GM20431 (cell line): ENCODE results near the gene LSM12.

Experiments
- in situ Hi-C: fragments of 300-500 bp; cut with MseI, MboI; formaldehyde crosslinking; loops from one replicate; pipeline ENCODE4 v1.15.0; 2020; ENCODE audit warnings: low sequenced_read_pairs; ENCODE audit not compliant: unreplicated experiment

Gene LSM12

DNA sequence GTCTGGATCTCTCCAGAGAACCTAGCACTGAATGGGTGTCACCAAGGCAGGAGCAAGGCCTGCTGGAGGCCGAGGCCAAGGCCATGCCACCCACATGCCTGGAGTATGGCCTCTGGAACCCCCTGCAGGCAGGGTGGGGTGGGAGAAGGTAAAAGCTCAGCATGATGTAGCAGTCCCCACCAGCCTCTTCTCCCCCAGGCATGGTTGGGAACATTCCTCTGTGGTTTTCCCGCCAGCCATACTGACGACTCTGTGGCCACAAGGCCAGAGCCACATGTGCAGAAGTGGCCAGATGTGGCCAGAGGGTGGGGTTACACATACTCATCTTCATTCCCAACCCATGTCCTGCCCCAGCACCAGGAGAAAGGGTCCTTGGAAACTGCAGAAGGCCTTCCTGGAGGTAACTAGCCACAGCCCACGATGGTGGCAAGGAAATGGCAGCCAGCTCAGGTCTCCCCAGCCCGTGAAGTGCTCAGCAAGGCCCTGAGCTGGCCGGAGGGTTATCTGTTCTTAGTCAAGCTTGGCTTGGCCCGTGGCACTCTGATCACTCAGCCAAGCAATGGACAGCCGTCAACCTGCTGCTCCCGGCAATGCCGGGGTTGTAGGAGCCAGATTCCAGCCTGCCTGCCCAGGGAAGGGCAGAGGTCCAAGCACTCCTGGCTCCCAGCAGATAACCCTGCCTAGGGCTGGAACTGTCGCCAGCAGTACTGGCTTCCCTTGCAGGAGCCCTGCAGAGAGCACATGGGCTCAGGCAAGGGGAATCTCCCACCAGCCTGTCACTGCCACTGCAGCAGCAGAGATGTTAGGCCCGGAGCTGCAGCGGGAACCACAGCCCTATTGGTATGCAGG lies 30.9 kb upstream of the LSM12 start:
- in situ Hi-C loops = no loop called here

DNA sequence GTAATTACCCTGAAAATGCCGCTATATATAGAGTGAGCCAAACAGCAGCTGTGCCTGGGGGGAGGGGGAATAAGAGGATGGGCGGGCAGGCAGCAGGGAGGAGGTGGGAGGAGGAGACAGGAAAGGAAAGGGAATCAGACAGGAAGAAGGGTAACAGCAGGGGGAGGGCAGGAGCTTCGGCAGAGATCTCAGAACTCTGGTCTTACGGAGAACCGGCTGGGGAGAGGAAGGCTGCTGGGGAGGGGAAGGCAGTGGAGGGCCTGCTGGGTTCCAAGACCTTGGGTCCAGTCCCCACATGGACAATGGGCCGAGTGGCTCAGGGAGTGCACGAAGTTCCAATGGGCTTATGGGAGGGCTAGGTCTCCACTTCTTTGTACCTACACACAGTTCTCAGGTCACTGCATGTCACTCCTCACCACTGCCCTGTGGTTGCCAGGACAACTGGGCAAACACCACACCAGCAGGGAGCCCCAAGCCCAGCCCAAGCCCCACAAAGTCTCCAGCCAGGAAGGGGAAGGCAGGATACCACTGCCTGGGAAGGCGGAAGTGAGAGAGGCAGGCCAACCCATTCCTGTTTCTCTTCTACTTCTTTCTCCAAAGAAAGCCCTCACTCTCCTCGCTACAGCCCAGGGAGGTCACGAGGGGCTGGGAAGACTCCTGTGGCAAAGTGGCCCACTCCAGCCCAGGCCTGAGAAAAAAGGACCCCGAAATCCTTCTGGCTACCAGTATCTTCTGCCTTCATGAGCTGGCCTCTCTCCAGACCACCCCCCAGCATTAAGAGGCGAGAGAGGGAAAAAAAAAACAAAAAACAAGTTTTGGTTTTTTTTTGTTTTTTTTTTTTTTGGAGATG lies 29.4 kb upstream of the LSM12 start:
- in situ Hi-C loops = no loop called here

DNA sequence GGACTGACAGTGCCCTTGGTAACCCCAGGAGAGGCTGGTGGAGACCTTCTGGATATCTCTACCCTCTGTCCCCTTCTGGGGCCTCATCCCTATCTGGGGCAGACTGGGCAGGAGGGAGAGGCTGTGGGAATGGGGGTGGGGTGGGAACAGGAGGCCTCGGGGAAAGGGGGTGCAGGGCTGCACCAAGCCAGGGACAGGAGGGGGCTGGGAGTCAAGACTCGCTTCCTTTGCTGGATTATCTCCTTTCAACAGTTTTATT lies 28.8 kb upstream of the LSM12 start:
- in situ Hi-C loops = no loop called here

DNA sequence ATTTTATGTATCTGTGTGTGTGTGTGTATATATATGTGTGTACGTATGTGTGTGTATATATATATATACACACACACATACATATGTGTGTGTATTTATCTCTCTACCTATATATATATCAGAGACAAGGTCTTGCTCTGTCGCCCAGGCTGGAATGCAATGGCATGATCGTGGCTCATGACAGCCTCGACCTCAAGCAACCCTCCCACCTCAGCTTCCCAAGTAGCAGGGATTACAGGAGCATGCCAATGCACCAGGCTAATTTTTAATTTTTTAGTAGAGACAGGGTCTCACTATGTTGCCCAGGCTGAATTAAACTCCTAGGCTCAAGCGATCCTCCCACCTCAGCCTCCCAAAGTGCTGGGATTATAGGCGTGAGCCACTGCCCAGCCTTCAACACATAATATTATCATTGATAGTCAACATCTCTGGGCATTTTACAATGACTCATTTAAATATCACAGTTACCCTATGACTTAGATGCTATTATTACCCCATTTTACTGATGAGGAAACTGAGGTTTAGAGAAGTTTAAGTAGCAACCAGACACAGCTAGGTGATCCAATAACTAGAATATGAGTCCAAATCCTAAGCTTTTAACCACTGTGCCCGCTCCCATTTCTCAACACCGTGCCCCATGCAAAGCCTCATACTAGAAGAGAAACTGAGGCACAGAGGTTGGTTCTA lies 28.4 kb upstream of the LSM12 start:
- in situ Hi-C loops = no loop called here

DNA sequence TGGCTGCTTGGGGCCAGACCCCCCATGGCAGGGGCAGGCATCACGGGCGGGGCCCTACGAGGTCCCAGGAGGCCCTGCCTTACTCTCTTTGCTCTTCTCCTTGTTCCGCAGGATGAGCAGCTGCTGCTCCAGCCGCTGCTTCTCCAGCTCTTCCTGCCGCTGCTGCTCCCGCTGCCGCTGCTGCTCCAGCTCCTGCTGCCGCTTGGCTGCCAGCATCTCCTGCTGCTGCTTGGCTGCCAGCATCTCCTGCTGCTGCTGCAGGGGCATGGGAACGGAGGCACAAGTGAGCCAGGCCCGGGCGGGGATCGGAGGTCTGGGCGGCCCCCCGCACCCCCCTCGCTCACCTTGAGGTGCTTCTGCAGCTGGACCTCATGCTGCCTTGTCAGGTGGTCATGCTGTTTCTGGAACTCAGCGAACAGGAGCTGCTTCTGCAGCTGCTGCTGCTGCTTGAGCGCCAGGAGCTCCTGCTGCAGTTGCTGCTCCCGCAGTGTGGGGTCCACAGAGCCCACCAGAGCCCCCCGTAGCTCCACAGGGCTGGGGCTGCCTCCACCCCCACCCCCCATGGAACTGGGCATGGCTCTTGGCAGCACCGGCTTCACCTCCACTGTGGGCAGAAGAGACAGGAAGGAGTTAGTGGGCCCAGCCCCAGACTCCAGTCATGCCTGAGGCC lies 26.9 kb upstream of the LSM12 start:
- in situ Hi-C loops = no loop called here

DNA sequence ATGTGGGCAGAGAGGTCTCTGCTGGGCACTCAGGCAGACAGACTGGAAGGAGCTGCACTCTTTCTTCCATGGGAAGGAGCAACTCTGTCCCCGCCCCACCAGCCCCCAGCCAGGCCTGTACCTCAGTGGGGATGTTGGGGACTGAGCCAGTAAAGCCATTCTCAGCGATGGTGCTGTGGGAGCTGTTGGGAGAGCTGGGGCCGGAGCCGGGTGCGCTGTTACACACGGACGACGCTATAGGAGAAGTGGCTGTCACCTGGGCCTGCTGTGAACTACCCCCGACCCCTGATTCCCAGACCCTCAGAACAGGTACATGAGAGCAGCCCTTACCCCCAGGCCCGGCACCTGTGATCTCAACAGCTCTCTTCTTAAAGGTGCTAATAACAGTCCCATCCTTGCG lies 25.6 kb upstream of the LSM12 start:
- in situ Hi-C loops = no loop called here

DNA sequence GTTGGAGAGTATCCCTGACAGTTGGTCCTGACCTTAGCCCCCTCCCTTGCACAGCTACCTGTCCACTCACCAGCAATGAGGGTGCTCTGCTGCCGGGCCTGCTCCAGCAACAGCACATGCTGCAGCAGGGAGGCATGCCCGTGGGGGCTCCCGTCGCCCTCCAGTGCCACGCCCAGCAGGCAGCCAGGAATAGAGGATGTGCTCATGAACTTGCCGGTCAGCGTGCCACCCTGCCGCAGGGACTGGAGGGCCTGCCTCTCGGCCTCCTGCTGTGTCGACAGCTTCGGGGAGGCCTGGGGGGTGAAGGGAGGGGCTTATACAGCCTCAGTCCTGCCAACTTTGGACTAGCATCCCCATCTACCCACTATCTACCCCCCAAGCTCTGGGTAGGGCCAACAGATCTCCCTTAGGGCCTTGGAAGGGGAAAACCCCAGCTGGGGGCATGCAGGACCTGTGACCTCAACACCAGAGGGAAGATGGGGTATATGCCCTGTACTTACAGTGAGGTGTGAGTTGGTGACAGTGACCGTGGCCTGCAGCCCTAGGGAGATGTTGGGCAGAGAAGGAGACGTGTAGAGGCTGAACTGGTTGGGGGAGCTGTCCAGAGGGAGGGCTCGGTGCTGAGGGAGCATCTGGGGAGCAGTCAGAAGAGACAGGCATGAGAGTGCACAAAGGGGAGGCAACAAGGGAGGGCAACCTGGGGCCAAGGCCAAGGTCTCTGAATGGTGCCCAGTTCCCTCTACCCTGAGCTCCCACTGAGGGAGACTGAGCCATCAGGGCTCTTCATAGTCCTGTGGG lies 24.9 kb upstream of the LSM12 start:
- in situ Hi-C loops = no loop called here

DNA sequence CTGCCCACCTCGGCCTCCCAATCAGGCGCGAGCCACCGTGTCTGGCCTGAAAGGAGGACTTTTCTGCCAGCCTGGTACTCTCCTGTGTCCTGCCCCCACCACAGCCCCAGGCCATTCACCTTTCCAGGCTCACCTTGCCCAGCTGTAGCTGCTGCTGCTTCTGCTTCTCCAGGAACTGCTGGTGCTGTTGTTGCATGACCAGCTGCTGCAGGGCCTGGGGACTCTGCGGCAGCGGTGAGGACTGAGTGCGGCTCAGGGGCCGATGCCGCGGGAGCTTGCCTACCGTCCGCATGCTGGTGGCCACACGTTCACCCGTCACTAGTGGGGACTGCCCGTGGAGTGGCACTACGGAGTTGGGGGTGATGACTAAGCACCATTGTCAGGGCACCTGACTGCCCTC lies 21.8 kb upstream of the LSM12 start:
- in situ Hi-C loops = no loop called here

DNA sequence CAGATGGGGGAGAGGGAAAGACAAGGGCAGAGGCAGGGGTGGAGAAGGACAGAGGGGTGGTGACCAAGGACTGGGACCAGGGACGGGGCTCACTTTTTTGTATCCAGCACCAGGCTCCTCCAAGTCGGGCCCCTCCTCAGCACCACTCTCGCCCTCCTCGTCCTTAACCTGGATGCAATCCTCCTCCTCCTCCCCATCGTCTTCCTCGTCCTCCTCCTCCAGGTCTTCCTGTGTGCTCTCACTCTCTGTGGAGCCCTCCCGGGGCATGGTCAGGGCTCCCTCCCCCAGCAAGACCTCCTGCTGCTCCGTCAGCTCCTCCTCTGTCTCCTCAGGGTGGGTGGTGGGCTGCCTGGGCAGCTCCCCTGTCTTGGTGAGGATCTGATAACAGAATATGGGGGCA lies 20.8 kb upstream of the LSM12 start:
- in situ Hi-C loops = no loop called here

DNA sequence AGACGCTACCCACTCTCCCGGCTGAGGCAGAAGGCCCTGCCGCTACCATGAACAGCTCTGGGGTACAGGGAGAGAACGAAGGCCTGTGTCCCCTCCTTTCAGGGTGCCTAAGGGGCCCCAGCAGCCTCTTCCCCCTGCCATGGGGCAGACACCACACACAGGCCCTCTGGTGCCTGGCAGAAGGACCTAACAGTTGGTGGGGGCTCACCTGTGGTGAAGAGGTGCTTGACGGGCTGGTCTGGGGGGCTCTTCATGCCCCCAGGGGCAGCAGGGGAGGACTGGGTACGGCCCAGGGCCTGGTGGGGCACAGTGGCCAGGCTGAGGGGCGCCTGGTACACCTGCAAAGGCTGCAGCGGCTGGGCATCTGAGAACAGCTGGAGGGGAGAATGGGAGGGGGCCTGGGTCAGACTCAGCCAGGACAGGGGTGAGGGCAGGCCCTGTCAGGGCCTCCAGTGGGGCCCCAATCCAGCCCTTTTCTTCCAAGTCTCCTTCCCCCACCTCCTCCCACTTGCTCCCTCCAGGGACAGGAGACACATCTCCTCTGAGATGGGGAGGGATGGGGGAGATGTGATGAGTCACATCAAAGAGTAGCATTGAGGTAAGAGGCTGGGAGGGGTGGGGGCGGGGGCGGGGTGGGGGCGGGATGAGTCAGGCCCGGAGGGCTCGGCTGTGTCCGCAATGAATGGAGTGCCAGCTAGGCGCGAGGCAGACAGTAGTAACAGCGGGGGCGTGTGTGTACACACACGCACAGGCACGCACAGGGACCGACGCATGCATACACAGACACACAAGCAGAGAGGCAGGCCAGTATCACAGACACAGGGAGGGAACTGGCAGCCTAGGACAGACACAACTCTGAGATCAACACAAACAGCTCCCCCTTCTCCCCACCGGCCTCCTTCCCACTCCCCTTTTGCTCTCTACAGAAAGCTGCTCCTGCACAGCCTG lies 20.2 kb upstream of the LSM12 start:
- in situ Hi-C loops = no loop called here

DNA sequence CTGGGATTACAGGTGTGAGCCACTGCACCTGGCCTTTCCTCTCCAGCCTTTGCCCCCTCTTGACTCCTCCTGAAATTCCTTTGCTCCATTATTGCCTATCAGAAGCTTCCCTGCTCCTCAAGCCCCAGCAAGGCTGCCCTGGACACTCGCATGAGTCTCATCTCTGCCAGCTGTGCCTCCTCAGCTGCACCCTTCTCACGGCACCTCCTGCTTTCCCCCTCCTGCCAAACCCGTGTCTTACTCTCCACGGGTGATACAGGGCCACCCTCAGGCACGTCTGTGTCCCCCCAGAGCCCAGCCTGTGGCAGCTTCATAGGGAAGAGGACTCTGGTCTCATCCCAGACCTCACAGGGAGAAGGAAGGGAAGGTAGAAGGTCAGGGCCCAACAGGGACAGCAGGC lies 19.4 kb upstream of the LSM12 start:
- in situ Hi-C loops = no loop called here

DNA sequence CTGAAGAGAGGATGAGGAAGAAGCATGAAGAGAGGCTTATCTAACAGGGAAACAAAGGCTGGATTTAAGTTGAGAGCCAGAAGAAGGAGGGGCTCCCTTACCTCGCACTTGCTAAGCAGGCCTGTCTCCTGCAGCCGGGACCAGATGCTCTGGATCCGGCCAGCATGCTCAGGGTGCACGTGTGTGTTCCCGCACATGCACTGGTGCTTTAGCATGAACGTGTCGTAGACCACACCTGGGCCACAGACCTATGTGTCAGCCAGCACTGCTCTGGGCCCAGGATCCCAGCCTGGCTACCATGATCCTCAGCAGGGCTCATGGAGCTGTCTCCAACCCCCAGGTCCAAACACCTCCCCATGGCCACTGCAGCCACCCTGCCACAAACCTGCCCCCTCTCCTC lies 18.4 kb upstream of the LSM12 start:
- in situ Hi-C loops = no loop called here

DNA sequence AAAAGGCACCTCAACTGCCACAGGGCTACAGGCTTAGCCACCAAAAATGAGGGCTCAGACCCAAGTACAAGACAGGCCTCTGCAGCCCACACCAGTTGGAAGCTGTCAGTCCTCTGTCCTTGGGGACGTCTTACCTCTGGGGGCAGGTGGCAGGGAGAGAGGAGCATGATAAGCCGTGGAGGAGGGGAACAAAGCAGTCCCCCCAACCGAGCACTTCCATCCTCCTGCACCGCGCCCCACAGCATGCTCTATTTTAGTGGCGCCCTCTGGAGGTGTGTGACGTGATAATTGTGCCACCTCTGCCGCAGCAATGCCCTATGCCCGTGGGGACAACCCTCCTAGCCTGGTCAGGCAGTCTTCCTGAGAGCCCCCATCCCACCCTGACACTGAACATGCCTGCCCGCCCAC lies 17.7 kb upstream of the LSM12 start:
- in situ Hi-C loops = no loop called here

DNA sequence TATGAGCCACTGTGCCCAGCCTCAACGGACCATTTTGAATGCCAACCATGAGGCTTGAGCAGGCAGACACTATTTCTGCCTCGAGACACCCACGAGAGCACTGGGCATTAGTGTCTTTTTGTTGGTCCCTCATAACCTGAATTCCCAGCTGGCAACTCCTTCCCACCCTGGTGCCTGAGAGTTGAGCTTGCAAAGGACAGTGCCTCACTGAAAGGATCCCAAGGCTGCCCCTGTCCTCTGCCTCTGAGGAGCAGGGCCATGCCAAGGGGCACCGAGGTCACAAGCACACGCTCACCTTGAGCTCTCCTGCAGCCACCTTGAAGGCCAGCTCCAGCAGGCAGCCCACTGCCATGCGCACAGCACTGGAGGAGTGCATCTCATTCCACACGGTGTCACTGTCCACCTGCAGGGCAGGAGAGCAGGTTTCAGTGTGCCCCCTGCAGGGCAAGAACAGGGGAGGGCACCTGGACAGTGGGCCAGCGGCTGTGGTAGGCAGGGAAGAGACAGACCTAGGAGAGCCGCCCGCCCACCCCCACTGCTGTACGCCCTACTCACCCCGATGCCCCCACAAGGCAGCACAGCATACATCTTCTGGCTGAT lies 16.9 kb upstream of the LSM12 start:
- in situ Hi-C loops = no loop called here

DNA sequence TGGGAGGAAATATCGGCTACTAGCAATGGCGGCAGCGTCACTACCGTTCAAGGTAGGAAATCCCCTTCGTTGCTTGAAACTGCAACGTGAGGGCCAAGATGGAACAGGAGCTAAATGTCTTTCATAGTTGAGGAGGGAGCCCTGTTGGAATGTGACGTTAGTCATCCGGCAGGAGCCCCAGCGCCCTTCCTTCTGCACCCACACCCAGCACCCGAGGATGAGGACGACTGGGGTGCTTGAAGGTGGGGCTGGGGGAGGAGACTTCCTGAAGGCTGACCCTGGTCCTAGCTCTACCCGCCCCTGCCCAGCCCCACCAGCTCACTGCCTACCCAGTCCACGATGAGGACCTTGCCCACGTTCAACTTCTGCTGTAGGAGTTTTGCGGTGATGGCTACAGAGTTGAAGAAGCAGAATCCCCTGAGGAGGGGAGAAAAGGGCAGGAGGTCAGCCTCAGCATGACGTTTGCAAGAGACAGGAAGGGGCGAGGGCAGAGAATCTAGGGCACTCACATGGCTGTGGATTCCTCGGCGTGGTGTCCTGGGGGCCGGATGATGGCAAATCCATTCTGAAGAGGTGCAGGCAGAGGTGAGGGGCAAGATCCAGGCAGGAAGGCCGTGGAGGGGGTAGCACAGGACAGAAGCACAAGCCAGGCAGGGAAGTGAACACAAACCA lies 15.9 kb upstream of the LSM12 start:
- in situ Hi-C loops = no loop called here

DNA sequence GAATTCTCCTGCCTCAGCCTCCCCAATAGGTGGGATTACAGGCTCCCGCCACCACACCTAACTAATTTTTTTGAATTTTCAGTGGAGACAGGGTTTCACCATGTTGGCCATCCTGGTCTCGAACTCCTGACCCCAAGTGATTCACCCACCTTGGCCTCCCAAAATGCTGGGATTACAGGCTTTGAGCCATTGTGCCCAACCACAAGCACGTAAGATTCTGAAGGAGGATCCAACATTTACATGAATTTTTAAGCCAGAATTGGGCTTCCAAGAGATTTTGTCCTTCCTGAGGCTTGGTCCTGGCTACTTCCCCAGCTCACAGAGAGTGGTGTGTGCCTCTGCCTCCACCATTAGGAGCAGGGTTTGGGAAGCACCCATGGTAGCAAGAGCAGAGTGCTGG lies 15.2 kb upstream of the LSM12 start:
- in situ Hi-C loops = no loop called here

DNA sequence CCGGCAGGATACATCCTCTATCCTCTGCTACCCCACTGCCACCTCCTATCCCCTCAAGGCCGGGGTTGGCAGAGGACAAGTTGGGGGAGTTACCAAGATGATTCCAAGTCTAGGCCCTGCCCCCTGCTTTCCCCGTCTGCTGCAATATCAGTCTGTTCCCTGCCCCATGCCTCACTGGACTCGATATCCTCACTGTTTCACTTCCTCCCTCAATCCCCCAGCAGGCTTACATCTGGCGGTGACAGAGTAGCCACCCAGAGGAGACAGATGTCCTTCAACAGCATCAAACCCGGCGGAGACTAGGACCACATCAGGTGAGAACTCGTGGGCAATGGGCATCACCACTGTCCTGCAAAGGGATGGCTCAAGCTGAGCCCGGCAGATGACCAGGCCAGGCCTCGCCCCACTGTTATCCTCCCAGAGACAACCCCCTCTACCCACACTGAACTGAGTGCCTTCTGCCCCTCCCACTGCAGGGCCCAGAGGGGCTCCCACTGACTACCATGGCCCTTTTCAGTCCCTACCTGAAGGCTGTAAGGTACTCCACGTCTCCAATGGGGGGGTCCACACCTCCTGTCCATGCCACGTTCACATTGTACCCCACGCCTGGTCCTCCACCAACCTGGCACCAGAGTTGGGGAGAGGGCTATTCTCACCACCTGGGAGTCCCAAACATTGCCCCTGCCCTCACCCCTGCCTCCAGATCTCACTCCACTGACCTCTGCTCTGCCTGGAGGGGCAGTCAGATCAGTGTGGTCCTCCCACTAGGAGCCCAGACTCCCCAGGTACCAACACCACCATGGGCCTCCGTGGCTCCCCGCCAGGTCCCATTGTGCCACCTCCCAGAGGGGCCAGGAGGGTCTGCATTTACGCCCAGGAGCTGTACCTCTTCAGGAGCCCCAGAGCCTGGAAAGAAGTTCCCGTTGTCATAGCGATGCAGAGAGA lies 13.7 kb upstream of the LSM12 start:
- in situ Hi-C loops = no loop called here
